NCI-H128 (cell line): Measurements from ENCODE around the gene MAP2K5.

Experiments
- DNase-seq: peaks from one replicate; lab custom pipeline; 2025; ENCODE audit not compliant: unreplicated experiment; lab: John Stamatoyannopoulos, UW

MAP2K5 gene

DNA sequence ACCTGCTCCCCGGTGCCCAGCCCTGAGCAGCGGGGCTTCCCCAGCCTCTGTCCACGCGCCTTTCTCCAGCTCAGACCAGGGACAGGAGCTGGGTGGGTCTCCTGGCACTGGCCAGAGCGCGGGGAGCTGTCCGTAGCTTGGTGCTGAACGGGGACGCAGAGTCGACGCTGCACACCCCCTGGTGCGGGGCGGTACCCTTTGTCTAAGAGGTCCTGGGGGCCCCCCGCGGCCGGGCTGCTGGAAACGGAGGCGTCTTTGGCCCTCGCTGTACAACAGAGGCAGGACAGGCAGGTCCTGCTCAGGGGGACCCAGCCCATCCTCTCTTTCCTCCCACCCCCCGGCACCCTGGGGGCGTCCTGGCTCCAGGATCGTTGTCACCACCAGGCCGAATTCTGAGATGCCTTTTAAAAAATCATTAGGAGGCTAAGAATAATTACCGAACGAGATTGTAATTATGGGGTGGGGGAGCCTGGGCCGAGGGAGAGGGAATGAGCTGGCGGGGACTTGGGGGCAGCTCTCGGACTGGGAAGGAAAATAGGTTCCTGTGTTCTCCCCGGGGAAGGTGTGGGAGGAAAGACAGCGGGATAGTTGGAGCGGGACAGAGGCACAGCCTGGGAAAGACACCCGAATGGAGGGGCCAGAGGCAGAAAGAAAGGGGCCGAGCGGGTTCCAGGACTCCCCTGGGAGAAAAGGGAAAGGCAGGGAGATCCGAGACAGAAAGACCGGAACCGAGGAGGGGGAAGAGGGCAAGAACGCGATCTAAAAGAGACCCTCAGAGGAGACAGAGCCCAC lies 278.7 kb downstream of the MAP2K5 start:
- no peak for DNase-seq

DNA sequence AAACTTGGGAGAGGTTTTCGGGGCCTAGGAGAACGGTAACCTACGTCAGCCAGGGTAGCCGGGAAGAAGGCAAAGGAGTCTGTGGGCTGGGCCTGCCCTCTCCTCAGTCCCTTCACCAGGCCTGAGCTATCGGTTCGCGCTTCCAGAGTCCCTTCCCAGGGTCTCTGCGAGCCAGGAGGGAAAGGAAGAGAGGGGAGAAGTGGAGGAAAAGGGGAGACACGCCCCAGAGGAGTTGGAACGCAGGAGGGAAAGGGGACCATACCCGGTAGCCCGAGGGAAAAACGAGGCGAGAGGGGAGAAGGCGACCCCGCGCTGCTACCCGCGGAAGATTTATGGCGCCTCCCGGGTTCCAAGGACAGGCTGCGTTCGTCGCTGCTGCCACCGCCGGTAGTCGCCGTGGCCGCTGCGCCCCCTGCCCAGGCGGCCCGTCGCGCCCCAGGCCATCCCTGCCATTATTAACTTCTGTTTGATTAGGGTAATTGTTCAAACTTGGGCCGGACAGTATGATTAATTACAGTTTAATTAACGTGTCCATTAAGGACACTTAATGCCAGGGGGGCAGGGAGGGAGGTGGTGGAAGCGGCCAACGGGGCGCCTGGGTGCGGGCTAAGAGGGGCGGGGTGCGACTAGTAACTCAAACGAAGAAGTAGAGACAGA lies 279.4 kb downstream of the MAP2K5 start:
- DNase-seq = no peak

DNA sequence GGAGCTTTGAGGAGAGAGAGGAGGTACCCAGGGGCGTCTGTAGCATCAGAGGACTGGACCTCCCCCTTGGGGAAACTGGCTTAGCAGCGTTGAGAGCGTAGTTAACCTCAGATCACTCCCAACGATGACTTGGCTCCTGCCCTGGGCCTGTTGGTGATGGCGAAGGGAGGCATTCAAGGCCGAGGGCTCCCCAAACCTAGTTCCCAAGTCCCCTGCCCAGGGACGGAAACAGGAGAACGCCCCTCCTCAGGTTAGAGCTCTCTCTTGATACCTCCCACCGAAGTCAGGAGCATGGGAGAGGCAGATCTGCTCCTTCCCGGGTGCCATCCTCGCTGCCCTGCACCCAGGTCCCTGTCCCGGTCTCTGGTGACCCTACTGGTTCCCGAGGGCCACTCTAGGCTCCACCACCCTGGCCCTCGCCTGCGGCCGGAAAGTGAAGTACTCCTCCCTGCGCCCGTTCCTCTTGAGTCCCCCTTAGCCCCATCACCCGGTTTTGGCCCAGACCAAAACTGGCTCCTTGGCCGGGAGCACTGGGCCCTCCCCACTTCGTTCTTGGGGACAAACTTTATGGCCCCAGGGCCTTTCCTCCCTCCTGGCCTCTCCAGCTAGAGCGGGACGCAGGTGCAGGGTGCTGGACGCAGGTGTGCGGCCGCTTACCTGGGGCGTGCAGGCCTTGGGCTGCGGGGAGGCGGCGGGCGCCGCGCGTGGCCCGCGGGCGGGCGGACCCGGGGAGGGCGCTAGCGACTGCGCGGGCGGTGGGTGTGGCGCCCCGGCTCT lies 280.2 kb downstream of the MAP2K5 start:
- no peak for DNase-seq

DNA sequence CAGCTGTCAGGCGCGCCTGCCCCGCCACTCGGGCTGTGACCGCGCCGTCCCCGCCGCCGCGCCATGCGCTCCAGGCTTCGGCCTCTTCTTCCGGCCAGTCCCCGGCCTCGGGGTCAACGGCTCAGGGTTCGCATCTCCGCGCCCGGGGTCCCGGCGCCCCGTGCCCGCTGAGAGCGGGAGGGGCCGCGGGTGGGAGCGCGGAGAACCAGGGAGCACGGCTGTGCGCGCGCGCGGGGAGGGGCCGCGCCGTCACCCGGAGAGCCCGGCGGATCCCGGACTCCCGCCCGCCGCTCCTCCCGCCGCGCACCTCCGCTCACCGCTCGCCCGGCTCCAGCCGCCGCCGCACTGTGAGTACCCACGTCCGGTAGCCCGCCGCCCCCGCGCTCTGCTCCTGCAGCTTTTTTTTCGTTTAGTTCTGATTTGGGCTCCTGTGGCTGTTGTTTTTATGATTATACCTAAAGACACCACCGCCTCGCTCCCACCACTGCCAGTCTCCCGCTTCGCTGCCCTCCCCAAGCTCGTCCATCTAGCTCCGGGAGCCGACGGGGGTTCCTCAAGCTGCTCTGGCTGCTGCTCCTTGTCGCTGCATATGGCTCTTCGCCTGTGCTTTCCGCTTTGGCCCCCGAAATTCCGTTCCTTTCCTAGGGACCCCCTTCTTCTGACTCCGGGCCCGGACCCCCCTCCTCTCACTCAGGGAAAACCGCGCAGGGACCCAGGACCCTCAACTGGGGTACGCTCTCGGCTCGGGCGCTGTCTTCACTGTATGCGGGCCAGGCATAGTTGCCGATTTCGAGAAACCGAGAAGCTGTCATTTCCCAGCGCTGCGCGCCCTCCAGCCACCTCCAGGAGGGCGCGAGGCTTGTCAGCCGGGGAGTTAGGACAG lies 281.1 kb downstream of the MAP2K5 start:
- DNase-seq = no peak

DNA sequence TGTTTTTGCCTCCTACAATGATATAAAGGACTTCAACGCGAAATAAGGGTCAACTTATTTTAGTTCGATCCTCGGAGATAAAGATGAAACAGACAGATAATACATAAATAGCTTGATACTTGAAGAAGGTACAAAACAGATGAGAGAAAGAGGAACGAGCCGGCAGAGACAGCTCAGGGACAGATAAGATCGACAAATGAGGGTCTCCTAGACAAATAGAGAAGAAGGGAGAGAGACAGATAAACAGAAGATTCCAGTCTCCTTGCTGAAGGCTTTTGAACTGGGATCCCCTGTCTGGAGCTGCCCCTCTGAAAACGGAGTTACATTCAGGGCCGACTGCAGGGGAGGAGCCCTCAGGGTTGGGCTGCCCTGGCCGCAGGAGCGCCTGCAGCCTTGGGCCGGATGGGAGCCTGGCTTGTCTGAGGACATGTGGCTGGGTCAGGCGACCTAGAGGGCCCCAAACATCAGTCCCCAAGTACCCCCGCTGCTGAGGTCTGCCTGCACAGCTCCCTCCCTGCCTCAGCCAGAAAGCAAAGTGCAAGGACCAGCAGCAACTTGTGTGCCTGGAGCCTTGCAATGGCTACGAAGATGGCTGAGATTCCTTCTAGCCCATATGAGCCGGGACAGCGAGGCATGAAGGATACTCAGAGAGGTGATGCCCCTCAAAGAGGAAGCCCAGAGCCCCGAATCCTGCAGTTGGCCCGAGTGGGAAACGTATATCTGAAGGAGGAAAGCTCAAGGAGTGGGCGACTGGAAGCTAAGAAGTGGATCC lies 281.9 kb downstream of the MAP2K5 start:
- no peak for DNase-seq

DNA sequence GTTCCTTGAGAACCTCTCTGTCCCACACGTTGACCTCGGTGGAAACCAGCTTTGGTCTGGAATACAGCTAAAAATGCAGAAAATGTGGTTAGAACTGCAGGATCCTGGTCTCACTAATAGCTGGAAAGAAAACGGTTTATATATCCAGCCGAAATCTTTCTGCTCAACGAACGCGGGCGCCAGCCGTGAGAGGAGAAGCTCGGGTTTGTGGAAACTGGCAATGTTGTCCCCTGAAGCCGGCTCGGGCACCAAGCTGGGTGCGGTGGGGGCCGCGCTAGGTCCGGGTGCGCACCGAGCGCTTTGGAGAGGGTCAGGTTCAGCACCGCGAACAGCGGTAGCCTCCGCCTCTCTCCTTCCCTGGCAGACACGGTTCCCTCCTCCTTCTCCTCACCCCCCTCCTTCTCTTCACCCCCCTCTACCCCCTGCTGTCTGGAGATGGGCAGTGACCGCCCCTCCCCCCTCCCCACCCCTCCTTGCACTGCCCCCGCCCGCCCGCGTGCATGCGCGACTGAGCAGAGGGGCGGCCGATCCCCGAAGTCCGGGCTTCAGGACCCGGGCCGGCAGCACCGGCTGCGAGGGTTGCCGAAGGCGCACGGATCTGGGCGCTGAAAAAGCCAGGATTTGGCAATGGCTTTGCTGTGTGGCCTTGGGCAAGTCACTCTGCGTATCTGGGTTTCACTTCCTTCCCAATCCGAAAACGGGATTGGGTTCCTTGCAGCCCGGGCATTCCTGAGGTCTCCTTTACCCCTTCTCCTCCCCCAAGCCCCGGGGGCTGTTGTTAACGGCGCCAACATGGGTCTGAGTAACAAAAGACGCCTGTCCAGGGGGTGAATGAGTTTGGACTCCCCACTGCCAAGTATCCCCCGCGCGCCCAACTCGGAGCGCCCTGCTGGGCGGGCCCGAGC lies 282.7 kb downstream of the MAP2K5 start, which contains the start of gene SKOR1:
SKOR1 (plus strand) TSS at position 534 of the 905 bp plus-strand sequence; CDS start at position 628, 94 bp downstream.
- DNase-seq = no peak

DNA sequence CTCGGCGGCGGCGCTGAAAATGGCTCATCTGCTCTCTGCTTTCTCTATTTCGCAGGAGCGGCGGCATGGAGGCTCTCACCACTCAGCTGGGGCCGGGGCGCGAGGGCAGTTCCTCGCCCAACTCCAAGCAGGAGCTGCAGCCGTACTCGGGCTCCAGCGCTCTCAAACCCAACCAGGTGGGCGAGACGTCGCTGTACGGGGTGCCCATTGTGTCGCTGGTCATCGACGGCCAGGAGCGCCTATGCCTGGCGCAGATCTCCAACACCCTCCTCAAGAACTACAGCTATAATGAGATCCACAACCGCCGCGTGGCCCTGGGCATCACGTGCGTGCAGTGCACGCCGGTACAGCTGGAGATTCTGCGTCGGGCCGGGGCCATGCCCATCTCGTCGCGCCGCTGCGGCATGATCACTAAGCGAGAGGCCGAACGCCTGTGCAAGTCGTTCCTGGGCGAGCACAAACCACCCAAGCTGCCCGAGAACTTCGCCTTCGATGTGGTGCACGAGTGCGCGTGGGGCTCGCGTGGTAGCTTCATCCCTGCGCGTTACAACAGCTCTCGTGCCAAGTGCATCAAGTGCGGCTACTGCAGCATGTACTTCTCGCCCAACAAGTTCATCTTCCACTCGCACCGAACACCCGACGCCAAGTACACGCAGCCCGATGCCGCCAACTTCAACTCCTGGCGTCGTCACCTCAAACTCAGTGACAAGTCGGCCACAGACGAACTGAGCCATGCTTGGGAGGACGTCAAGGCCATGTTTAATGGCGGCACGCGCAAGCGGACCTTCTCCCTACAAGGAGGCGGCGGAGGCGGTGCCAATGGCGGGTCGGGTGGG lies 283.6 kb downstream of the MAP2K5 start:
- no peak for DNase-seq

DNA sequence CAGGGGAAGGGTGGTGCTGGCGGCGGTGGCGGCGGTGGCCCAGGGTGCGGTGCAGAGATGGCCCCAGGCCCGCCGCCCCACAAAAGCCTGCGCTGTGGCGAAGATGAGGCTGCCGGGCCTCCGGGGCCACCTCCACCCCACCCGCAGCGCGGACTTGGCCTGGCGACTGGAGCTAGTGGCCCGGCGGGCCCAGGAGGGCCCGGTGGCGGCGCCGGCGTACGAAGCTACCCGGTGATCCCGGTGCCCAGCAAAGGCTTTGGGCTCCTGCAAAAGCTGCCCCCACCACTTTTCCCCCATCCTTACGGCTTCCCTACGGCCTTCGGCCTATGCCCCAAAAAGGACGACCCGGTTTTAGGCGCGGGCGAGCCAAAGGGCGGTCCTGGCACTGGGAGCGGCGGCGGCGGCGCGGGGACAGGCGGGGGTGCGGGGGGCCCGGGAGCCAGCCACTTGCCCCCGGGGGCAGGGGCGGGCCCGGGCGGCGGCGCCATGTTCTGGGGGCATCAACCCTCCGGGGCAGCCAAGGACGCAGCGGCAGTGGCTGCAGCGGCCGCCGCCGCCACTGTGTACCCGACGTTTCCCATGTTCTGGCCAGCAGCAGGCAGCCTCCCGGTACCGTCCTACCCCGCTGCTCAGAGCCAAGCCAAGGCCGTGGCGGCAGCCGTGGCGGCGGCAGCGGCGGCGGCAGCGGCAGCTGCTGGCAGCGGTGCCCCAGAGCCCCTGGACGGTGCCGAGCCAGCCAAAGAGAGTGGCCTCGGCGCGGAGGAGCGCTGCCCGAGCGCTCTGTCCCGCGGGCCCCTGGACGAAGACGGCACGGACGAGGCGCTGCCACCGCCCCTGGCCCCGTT lies 284.4 kb downstream of the MAP2K5 start:
- DNase-seq = no peak

DNA sequence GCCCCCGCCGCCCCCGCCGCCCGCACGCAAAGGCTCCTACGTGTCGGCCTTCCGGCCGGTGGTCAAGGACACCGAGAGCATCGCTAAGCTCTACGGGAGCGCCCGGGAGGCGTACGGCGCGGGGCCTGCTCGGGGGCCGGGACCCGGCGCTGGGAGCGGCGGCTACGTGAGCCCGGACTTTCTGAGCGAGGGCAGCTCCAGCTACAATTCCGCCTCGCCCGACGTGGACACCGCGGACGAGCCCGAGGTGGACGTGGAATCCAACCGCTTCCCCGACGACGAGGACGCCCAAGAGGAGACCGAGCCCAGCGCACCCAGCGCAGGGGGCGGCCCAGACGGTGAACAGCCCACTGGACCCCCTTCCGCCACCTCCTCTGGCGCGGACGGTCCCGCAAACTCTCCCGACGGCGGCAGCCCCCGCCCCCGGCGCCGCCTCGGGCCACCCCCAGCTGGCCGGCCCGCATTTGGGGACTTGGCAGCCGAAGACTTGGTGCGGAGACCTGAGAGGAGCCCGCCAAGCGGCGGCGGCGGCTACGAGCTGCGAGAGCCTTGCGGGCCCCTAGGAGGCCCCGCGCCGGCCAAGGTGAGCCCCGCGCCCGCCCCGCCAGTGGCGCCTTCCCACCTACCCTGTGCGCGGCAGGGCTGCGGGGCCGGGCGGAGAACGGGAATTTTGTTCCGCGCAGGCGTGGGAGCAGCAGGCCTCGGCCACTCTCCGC lies 285.2 kb downstream of the MAP2K5 start:
- no peak for DNase-seq

DNA sequence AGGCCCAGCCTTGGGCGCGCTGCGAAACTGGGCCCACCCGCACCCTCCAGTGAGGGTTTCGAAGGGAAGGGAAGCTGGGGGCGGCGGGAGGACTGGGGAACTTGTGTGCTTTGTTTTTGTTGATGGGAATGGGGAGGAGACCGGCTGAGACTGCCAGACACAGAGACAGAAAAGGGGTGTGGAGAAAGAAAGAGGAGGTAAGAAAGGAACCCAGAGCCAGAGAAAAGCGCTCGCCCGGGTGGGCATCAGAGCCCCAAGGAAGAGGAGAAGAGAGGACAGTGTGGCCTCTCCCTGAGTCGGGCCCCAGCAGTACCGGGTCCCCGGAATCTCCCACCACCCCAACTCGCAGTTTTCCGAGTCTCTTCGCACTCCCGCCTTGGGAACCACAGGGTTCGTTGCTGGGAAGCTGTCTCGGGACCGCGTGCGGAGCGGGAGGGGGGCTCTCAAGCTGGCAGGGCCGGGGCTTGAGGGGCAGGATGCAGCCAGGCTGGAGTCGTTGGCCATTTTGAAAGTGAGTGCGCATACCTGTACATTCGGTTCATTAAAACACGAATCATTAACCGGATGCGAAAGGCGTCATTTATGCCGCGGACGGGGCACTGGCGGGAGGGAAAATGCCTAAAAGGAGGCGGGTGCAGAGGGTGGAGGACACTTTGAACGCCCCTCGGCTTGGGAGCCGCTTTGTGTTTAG lies 285.9 kb downstream of the MAP2K5 start:
- DNase-seq = no peak

DNA sequence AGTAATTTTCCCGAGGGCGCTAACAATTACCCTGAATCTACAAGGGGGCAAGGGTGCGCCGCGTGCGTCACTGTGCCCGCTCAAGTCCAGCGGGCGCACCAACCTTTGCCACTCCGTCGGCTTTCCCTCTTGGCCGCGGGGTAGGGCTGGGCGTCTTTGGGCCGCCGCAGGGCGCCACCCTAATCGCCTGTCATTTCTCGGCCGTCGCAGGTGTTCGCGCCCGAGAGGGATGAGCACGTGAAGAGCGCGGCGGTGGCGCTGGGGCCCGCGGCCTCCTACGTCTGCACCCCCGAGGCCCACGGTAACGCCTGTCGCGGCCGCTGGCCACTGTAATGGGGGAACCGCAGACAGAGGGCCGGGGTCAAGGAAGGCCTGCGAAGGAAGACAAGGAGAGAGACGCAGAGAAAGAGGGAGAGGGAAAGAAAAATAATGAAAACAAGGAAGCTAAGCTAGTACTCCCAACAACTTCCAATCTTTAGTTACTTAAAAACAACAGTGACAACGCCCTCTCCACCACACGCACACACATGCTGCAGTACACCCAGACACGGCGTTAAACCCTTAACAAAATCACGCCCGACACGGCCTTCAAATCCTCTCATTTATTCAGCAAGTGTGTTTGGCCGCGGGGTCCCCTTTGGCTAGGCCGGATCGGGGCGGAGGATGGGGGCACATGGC lies 286.6 kb downstream of the MAP2K5 start:
- DNase-seq = no peak

DNA sequence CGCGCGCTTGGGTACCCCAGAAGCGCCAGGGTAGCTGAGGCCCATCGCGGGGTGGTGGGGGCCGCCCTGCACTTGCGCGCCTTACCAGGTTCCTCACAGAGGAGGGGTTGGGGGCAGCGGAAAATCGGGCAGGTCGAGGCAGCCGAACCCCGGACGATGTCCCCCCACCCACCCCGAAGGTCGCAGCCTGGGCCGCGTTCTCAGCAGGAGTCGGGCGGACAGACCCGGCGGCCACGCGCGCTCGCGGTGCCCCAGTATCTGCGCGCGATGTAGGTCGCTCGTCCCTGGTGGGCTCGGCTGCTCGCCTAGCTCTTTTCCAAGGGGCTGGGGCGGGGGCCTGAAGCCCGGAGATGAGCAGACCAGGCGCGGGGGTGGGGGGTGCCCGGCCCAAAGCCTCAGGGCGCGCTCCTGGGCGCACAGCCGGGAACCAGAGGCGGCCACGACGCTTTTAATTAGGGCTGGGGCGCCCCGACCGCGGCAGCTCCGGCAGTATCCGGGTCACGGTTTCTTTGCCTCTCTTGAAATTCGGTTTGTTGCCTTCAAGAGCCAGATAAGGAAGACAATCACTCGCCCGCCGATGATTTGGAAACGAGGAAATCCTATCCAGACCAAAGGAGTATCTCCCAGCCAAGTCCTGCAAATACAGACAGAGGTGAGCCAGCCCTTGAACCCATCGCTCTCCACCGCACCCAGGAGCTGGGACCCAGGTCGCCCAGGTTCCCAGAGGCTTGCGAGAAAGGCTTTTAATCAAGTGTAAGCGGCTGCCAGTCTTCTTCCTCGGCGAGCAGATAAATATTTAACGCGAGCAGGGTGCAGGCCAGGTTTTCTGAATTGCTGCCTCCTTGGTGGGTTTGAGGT lies 287.4 kb downstream of the MAP2K5 start:
- no peak for DNase-seq

DNA sequence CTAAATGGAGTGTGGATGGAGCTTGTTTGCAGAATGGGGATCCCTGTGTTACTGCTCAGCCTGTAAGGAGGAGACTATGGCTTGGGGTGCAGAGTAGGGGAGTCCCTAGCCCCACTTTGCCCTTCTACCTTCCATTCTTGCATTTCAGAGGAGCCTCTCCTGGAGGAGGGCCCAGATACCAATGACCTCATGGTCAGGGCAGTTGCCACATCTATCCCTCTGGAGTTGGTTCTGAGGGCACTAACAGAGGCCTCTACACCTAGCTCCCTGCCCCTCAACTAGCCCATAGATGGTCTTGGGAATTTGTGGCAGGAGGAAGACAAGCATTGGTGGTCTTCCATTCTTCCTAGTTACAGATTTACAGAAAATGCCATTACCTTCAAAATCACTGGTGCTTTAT lies 288.9 kb downstream of the MAP2K5 start:
- no peak for DNase-seq

DNA sequence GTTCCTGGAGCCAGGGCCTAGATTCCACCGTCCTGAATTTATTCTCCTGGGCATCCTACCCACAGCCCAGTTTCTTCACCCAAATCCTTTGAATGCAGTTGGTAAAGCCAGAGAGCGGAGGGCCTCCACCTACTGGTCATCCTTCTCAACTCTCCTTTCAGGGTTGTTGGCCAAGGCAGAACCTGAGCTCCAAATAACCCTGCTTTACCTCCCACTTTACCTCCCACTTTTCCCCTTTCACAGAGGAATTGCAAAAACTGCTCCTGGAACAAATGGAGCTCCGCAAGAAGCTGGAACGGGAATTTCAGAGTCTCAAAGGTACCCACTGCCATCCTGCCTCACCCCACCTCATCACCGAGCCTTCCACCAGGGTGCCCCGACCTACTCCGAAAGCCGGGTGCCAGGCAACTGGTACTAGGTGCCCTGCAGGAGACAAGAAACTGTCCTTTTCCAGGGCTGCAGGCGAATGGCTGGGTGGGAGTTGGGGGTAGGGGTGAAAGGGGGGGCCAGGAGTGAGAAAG lies 289.6 kb downstream of the MAP2K5 start:
- DNase-seq = no peak
